Breast epithelium (tissue), 3 donors: ENCODE measurements around the gene ABCC4.

Experiments
- CTCF ChIP-seq, 3 donors: fragments of 450-650 bp; IDR thresholded peaks; one replicate each; pipeline ENCODE4 v1.5.1; 2016 to 2017; ENCODE audit warnings: antibody characterized with exemption in 3 of 3, mild to moderate bottlenecking in 3 of 3, moderate library complexity in 3 of 3
- POLR2A ChIP-seq: fragments of 450-650 bp; IDR thresholded peaks from one replicate; pipeline ENCODE4 v1.6.1; 2016; ENCODE audit warnings: antibody characterized with exemption, mild to moderate bottlenecking, moderate library complexity
- POLR2AphosphoS5 ChIP-seq, 3 donors: sonication (generic); formaldehyde crosslinking; IDR thresholded peaks; one replicate each; pipeline ENCODE4 v1.6.1; 2017; ENCODE audit warnings: antibody characterized with exemption in 3 of 3

GRCh38 chr13:95247171-95247570 lies 54.1 kb downstream of the ABCC4 start:
- TF ChIP-seq CTCF (IDR thresholded peaks at IDR 0.05) (no peak), POLR2AphosphoS5 (IDR thresholded peaks at IDR 0.05) (no peak), POLR2A (no peak)
